Neuronal stem cell (in vitro differentiated cells): ENCODE results near the gene PTPRG.

Source experiments
- DNase-seq: peaks from one replicate; pipeline ENCODE4 v3.0.0-alpha.2; 2013; ENCODE audit warnings: low spot score
- H2AFZ ChIP-seq: one replicate; pipeline ENCODE4 v1.6.1; 2013; ENCODE audit warnings: mild to moderate bottlenecking, low read length, inconsistent platforms
- H2AK5ac ChIP-seq: 2 replicates; pipeline ENCODE4 v1.6.1; 2013; ENCODE audit warnings: low read depth, mild to moderate bottlenecking, inconsistent platforms, low read length, moderate library complexity, mixed read lengths
- H2BK120ac ChIP-seq: 2 replicates; pipeline ENCODE4 v1.6.1; 2013; ENCODE audit warnings: low read depth, mild to moderate bottlenecking, inconsistent platforms, low read length, moderate library complexity, mixed read lengths
- H2BK12ac ChIP-seq: one replicate; pipeline ENCODE4 v1.6.1; 2013; ENCODE audit warnings: low read length, inconsistent platforms
- H2BK15ac ChIP-seq: 2 replicates; pipeline ENCODE4 v1.6.1; 2013; ENCODE audit warnings: mild to moderate bottlenecking, low read length, inconsistent platforms, mixed read lengths
- H2BK5ac ChIP-seq: one replicate; pipeline ENCODE4 v1.6.1; 2013; ENCODE audit warnings: inconsistent platforms, mild to moderate bottlenecking, low read length, moderate library complexity
- H3K14ac ChIP-seq: one replicate; pipeline ENCODE4 v1.6.1; 2013; ENCODE audit warnings: low read length, inconsistent platforms
- H3K18ac ChIP-seq: 2 replicates; pipeline ENCODE4 v1.6.1; 2013; ENCODE audit warnings: low read length, inconsistent platforms
- H3K23ac ChIP-seq: 2 replicates; pipeline ENCODE4 v1.6.1; 2013; ENCODE audit warnings: low read depth, mild to moderate bottlenecking, mixed read lengths, low read length, inconsistent platforms; ENCODE audit not compliant: poor library complexity
- H3K27ac ChIP-seq: replicated peaks from 3 replicates; pipeline ENCODE4 v1.5.1; 2013; ENCODE audit warnings: low read length, inconsistent platforms
- H3K27me3 ChIP-seq, 3 experiments: 2 replicates each; pipeline ENCODE4 v1.6.1; 2013; ENCODE audit warnings: low read length in 3 of 3, mild to moderate bottlenecking in 2 of 3, inconsistent platforms in 1 of 3, low read depth in 1 of 3, mixed read lengths in 1 of 3, moderate library complexity in 1 of 3; ENCODE audit not compliant: control insufficient read depth in 3 of 3, insufficient read depth in 3 of 3
- H3K36me3 ChIP-seq, 2 donors: replicated peaks in 1 of 2; 2 replicates each; pipeline ENCODE4 v1.6.1; 2013; ENCODE audit warnings: low read length in 2 of 2; ENCODE audit not compliant: control insufficient read depth in 2 of 2, insufficient read depth in 2 of 2
- H3K4ac ChIP-seq: 2 replicates; pipeline ENCODE4 v1.6.1; 2013; ENCODE audit warnings: inconsistent platforms, mild to moderate bottlenecking, low read length, moderate library complexity
- H3K4me1 ChIP-seq, 2 donors: 1 replicate in 1 of 2; 2 replicates in 1 of 2; pipeline ENCODE4 v1.6.1; 2013; ENCODE audit warnings: low read length in 2 of 2, low read depth in 1 of 2; ENCODE audit not compliant: control insufficient read depth in 2 of 2, insufficient read depth in 1 of 2
- H3K4me2 ChIP-seq: one replicate; pipeline ENCODE4 v1.6.1; 2013; ENCODE audit warnings: mild to moderate bottlenecking, low read length, inconsistent platforms; ENCODE audit not compliant: insufficient read depth, poor library complexity, severe bottlenecking
- H3K4me3 ChIP-seq, 2 donors: 2 replicates each; pipeline ENCODE4 v1.5.1; 2013; ENCODE audit warnings: low read length in 2 of 2, mild to moderate bottlenecking in 2 of 2, inconsistent platforms in 1 of 2, moderate library complexity in 1 of 2
- H3K79me1 ChIP-seq: one replicate; pipeline ENCODE4 v1.6.1; 2013; ENCODE audit warnings: low read depth, mild to moderate bottlenecking, inconsistent platforms, low read length, moderate library complexity
- H3K9ac ChIP-seq: one replicate; pipeline ENCODE4 v1.6.1; 2013; ENCODE audit warnings: mild to moderate bottlenecking, low read depth, low read length, inconsistent platforms; ENCODE audit not compliant: poor library complexity
- H3K9me3 ChIP-seq, 2 donors: replicated peaks in 1 of 2; 2 replicates each; pipeline versions ENCODE3 to v1.6.1; 2013; ENCODE audit warnings: low read length in 2 of 2, mild to moderate bottlenecking in 2 of 2, inconsistent platforms in 1 of 2, low read depth in 1 of 2, mixed read lengths in 1 of 2, moderate library complexity in 1 of 2; ENCODE audit not compliant: control insufficient read depth in 2 of 2, insufficient read depth in 1 of 2
- H4K8ac ChIP-seq: one replicate; pipeline ENCODE4 v1.6.1; 2013; ENCODE audit warnings: low read depth, mild to moderate bottlenecking, inconsistent platforms, low read length, moderate library complexity
- H4K91ac ChIP-seq: one replicate; pipeline ENCODE4 v1.6.1; 2013; ENCODE audit warnings: low read length, low read depth, mild to moderate bottlenecking, inconsistent platforms; ENCODE audit not compliant: poor library complexity
- WGBS, 2 donors: extraction: QIAGEN DNeasy Blood & Tissue Kit; methylation state at CpG; one replicate each; pipeline ENCODE4 v1.1.7; 2013; ENCODE audit warnings: missing lambda C conversion rate in 2 of 2, mixed read lengths in 1 of 2; ENCODE audit not compliant: insufficient read length in 2 of 2, insufficient replicate concordance in 1 of 2; ENCODE audit errors: extremely low coverage in 2 of 2; 5-methylcytosine and 5-hydroxymethylcytosine counted together

PTPRG gene

GRCh38 chr3:61865466-61866152 is 304.2 kb downstream of the PTPRG start:
- H2AFZ ChIP-seq: no peak overlapping the region
- no peak overlapping the region for H4K91ac ChIP-seq
- H3K4me1 ChIP-seq: peaks cover 13% of the 10 kb centered on the region in 2 donors
- H2BK120ac ChIP-seq: no peak overlapping the region
- no peak overlapping the region for H3K4me3 ChIP-seq
- DNase-seq: no peak
- H3K4me2 ChIP-seq: no peak overlapping the region
- no peak overlapping the region for H3K23ac ChIP-seq
- H2AK5ac ChIP-seq: no peak overlapping the region
- H2BK12ac ChIP-seq: no peak overlapping the region
- H3K36me3 ChIP-seq: no peaks in the 10 kb centered on the region
- no peak overlapping the region for H4K8ac ChIP-seq
- no peak overlapping the region for H3K18ac ChIP-seq
- H2BK15ac ChIP-seq: no peak overlapping the region
- peaks cover 8% of the 10 kb centered on the region for H3K79me1 ChIP-seq
- no peaks in the 10 kb centered on the region for H3K9me3 ChIP-seq
- H3K27me3 ChIP-seq: no peaks in the 10 kb centered on the region
- H3K27ac ChIP-seq: no peak overlapping the region
- H3K4ac ChIP-seq: no peak overlapping the region
- no peak overlapping the region for H2BK5ac ChIP-seq
- no peak overlapping the region for H3K9ac ChIP-seq
- WGBS, 2 donors: no CpG with 5 or more reads among the region's 6 CpGs
- no peak overlapping the region for H3K14ac ChIP-seq

DNA sequence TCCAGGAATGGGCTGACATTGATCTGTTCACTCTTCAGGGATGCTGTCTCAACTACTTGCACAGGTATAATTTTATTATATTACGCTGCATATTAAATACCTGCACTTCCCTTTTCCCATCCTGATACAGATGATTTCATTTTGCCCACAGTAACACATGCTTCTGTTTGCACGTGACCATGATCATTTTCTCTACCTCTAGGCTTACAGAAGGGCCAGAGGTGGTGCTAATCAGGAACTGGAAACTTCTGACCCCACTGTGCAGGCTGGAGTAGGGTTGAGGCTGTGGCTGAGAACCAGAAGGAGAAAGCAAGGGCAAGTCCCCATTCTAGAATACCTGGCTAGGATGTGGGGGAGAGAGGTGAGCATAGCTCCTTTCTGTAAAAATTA is 304.8 kb downstream of the PTPRG start:
- Histone ChIP-seq H3K27me3 (no peaks in the 10 kb centered on the region), H2AK5ac (no peak overlapping the region), H4K91ac (no peak overlapping the region), H3K18ac (no peak overlapping the region), H2BK5ac (no peak overlapping the region), H3K4me2 (no peak overlapping the region), H2BK120ac (no peak overlapping the region), H3K9me3 (no peaks in the 10 kb centered on the region), H2BK12ac (no peak overlapping the region), H2AFZ (no peak overlapping the region), H3K4me3 (no peak overlapping the region), H3K27ac (no peak overlapping the region), H3K14ac (no peak overlapping the region), H3K23ac (no peak overlapping the region), H4K8ac (no peak overlapping the region), H2BK15ac (no peak overlapping the region), H3K4me1 (peaks cover 13% of the 10 kb centered on the region in 2 donors), H3K79me1 (peaks cover 8% of the 10 kb centered on the region), H3K36me3 (no peaks in the 10 kb centered on the region), H3K4ac (no peak overlapping the region), H3K9ac (no peak overlapping the region)
- no CpG with 5 or more reads among the region's 2 CpGs for WGBS, 2 donors
- DNase-seq: no peak

- Histone ChIP-seq H3K36me3 (no peaks in the 10 kb centered on the region), H2BK120ac (no peak overlapping the region), H2BK12ac (no peak overlapping the region), H3K4me2 (no peak overlapping the region), H4K91ac (no peak overlapping the region), H3K27me3 (no peaks in the 10 kb centered on the region), H3K9me3 (no peaks in the 10 kb centered on the region), H4K8ac (no peak overlapping the region), H3K23ac (no peak overlapping the region), H3K18ac (no peak overlapping the region), H3K9ac (no peak overlapping the region), H3K14ac (peak overlapping the region; percentile 27), H3K4me3 (no peak overlapping the region), H2BK5ac (no peak overlapping the region), H2AFZ (no peak overlapping the region), H2AK5ac (peak overlapping the region; percentile 44), H3K27ac (no peak overlapping the region), H3K4me1 (peaks cover 13 to 17% of the 10 kb centered on the region in 2 donors), H2BK15ac (no peak overlapping the region), H3K4ac (no peak overlapping the region), H3K79me1 (peaks cover 8% of the 10 kb centered on the region)
- no peak for DNase-seq
- WGBS, 2 donors: no CpG with 5 or more reads among the region's 7 CpGs
These were observed 305.6 kb downstream of the PTPRG start for GRCh38 chr3:61866961-61867461.

- Histone ChIP-seq H3K23ac (no peak overlapping the region), H3K27ac (no peak overlapping the region), H3K18ac (no peak overlapping the region), H4K91ac (no peak overlapping the region), H3K9ac (no peak overlapping the region), H2AFZ (peak overlapping the region; percentile 1), H2AK5ac (no peak overlapping the region), H3K79me1 (peaks cover 8% of the 10 kb centered on the region), H3K36me3 (no peaks in the 10 kb centered on the region), H3K4me3 (no peak overlapping the region), H3K4ac (no peak overlapping the region), H3K27me3 (no peaks in the 10 kb centered on the region), H3K4me1 (peaks cover 13 to 19% of the 10 kb centered on the region in 2 donors), H3K9me3 (no peaks in the 10 kb centered on the region), H2BK5ac (no peak overlapping the region), H3K14ac (no peak overlapping the region), H2BK15ac (no peak overlapping the region), H2BK120ac (no peak overlapping the region), H4K8ac (no peak overlapping the region), H3K4me2 (no peak overlapping the region), H2BK12ac (no peak overlapping the region)
- no peak for DNase-seq
- WGBS, 2 donors: no CpG with 5 or more reads among the region's 1 CpG
These were observed 307.1 kb downstream of the PTPRG start for GRCh38 chr3:61868499-61868898.
